NCI-H1105 (cell line): ENCODE measurements around the gene KMT5B.
A peak's percentile ranks its signal among the peaks of the same experiment; 100 is the strongest.
"Not testable (repeated sequence)": the region's sequence is repeated elsewhere in the genome, so short reads cannot be mapped to it uniquely, and the experiment has no call there.

Source experiments
- DNase-seq: peaks from one replicate; lab custom pipeline; 2025; lab: John Stamatoyannopoulos, UW

Gene KMT5B

DNA sequence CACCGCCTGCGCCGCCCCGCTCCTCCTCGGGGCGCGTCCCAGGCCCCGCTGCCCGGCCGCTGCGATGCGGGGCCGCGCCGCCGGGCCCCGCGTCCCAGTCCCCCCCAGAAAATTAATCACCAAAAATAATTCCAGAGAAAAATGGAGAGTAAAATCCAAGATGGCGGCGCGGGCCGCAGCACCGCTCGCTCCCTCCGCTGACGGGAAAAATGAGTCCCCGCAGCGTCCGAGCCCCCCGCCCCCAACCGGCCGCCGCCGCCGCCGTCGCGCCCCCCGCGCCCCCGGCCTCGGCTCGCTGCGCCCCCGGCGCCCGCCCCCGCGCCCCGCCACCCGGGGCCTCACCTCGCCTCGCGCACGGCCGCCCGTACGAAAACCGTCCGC lies at the start of gene KMT5B:
TSS of gene KMT5B (minus strand) at position 162 of the 381 bp plus-strand sequence. CDS start 23,220 bp downstream, outside the sequence.
- DNase-seq, result peak; percentile 43

DNA sequence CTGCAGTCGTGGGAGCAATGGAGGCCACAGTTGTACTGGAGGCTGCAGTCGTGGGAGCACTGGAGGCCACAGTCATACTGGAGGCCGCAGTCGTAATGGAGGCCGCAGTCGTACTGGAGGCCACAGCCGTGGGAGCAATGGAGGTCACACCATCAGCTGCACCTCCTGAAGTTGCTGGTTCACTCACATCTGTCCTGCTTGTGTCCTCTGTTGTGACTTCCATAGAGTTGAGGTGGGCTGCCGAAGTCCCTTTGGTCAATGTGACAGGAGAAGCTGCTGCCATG lies 49.4 kb upstream of the KMT5B start:
- DNase-seq, result no peak

DNA sequence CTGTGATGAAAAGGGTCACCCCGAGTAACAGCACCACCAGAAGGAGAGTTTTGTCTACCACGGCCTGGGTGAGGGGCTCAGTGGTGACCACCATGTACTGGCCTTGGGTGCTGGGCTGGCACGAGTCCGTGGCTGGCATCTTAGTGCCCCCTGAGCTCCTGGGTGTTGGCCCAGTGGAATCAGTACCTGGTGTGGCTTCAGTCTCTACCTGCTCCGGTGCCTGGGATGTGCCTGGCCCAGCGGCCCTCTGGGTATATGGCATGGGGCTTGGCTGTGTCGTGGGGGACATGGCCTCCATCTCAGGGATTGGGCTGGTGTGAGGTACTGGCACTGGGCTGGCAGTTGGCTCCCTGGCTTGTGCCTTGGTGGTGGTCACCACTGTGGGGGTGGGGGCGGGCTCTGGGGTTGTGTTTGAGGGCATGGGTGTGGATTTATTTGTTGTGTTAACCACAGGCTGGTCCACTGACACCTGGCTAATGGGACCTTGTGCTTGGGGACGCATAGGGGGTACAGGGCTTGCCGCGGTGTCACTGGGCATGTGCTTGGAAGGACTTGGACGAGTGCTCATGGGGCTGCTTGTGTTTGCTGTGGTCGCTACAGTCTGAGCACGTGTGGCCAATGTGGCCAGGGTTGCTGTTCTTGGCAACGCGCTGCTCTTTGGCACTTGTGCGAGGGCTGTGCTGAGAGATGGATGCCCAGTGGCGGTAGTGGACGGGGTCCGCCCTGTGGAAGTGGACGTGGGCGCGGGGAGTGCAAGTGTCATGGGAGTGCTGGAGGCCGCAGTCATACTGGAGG lies 48.9 kb upstream of the KMT5B start:
- DNase-seq, result no peak

DNA sequence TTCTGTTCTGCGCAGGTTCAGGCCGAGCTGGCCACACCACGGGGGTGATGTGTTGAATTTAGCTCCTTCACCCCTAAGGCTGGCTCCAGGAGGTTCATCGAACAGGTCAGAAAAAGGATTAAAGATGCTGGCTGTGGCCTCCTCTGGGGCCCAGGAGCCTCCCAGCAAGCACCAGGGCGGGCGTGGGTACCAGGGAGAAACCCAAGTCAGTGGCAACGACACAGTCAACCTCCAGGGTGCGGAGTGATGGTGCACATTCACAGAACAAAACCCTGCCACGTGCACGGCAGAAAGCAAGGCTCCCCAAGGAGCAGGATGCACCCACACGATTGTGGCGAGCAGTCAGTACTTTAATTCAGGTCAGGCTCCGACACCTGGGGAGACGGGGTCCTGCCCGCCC lies 47.9 kb upstream of the KMT5B start:
- DNase-seq, result no peak

DNA sequence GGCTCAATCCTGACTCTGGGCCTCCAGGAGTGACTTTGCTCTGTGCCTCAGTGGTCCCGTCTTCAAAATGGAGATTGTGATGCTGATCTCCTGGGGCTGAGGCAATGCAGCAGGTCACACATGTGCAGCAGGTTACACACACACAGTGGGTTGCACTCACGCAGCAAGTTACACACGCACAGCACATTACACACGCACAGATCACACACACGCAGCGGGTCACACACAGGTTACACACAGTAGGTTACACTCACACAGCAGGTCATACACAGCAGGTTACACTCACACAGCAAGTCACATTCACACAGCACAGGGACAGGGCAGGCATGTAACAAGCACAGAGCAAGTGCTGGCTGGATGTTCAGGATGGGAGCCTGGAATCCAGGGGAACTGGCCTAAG lies 47.4 kb upstream of the KMT5B start:
- DNase-seq, result no peak

DNA sequence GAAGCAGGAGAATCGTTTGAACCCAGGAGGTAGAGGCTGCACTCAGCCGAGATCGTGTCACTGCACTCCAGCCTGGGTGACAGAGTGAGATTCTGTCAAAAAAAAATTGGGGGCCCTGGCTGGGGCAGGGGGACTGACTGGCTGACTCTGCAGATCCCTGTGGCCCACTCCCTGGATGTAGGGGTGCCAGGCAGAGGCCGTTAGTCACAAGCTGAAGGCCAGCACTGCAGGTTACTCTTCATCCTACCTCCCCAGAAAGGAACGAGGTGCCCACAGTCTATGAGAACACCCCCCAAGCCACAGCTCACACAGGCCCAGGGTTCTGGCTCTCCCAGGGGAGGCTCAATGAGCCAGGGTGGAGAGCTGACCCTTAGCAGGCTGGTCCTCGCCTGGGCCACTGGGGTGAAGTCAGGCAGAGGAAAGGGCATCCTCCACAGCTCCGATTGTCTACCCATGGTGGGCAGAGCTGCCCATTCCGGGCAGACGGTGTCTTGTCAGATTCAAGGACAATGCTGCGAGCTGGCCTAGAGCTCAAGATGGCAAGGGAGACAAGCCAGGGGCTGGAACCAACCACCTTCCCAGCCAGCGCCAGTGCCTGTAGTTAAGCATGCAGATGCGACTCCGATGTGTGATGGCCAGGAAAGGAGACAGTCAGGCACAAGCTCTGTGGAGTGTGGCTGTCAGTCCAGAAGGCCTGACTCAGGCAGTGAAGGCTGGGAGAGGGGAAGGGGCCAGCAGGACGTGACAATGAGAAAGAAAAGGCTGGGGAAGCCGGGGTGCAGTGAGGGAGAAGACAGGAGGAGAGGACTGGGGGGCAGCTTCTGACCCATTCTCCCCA lies 46.2 kb upstream of the KMT5B start:
- DNase-seq, result no peak

DNA sequence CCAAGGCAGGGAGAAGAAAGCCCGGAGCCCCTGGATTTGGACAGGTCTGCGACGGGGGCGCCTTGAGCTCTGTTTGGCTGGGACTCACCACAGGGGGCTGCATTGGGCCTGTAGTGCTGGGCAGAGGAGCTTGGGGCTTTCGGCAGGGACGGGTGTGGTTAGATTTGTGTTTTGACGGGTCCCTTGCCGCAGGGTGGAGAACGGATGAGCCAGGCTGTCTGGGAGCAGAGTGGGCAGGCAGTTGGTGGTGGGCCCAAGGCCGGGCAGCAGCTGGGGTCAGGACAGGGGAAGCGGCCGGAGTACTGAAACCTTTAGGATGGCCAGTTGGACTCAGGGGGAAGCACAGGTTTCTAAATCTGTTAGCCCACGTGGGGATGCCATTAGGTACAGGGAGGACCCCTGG lies 45.3 kb upstream of the KMT5B start:
- no peak for DNase-seq

DNA sequence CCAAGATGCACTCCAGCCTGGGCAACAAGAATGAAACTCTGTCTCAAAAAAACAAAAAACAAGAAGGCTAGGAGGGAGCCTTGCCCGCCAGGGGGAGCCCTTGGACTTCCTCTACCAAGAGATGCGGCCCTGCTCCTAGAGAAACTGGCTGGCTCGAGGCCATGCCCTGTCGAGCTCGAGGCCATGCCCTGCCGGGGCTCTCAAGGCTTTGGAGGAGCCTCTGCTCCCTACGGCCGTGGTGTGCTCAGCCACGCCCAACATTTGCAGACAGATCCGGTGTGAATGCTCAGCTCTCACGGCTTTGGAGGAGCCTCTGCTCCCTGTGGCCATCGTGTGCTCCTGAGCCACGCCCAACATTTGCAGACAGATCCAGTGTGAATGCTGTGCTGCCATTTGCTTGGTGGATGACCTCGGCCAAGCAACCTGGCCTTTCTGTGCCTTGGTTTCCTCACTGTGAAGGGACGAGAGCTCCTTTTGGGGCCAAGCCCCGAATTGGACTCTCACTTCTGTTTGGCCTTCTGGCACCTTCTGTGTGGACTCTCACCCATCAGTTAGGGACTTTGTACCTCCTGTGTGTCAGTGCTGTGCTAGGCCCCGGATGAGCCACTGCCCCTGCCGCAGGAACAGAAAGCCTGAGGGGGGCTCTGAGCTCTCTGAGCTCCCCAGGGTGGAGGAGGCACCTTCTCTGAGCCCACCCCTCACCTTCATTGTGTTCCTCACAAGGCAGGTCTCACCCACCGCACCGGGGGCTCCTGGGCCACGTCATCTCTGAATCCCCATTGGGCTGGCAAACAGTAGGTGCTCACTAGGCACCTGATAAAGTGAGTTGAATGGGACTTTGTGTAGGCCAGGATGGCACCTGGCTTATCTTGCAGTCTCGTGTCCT lies 44.6 kb upstream of the KMT5B start:
- DNase-seq, result peak; percentile 92

DNA sequence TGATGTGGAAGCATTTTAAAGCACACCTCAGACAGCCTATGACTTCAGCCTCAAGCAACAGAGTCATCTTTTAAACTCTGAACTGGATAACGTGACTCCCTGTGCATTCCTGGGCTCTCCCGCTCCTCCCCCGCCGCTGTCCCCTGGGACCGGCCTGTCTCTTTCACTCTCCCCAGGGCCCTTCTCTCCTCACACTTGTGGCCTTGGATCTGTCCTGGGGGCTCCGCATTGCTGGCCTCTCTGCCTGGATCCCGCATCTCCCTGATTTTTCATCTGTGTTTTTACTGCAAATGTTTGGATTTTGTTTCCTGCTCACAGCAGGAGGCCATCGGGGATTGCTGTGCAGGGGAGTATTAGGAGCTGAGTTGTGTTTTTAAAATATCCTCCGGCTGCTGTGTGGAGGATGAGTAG lies 43.2 kb upstream of the KMT5B start:
- no peak for DNase-seq

DNA sequence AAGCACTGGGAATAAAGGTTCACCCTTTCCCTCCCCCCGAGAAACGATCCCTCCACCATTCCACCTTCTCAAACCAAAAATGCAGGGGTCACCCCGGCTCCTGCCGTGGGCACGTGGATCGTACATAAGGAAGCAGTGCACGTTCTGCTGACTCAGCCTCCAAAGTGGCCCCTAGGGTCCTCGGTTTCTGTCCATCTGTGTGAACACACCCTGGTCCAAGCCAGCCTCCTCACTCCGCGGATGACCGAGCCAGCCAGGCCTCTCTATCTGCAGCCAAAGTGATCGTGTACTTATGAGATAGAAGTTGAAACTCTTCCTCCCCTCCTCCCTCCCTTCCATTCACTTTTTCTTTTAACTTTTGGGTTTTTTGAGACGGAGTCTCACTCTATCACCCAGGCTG lies 42.4 kb upstream of the KMT5B start:
- no peak for DNase-seq

DNA sequence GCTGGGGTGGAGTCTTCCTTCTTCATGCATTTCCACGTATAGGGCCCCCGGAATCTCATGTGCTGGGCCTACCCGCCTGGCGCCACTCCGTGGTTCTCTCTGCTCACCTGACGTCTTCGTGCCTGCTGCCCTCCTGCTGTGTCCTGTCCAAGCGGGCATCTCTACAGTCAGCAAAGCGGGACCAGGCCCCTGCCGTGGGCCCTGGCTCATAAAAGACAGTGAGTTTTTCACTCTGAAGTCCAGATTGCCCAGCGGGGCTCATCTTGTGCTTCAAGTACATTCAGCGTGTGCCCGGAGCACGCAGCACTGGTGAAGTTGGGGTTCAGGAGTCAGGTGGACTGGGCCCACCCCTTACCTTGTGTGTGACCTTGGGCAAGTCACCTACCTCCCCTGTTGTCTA lies 41.3 kb upstream of the KMT5B start:
- DNase-seq, result no peak

DNA sequence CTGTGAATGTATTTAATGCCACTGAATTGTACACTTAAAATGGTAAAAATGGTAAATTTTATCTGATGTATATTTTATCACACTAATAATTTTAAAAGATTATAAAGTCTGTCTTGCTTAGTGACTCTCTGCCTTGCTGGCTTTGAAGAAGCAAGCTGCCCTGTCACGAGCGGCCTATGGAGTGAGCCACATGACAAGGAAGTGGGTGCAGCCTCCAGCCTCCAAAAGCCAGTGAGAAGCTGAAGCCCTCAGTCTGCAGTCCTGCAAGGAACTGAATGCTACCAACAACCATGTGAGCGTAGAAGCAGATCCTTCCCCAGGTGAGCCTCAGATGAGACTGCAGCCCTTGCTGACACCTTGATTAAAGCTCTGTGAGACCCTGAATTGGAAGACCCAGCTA lies 38.7 kb upstream of the KMT5B start:
- DNase-seq, result no peak

DNA sequence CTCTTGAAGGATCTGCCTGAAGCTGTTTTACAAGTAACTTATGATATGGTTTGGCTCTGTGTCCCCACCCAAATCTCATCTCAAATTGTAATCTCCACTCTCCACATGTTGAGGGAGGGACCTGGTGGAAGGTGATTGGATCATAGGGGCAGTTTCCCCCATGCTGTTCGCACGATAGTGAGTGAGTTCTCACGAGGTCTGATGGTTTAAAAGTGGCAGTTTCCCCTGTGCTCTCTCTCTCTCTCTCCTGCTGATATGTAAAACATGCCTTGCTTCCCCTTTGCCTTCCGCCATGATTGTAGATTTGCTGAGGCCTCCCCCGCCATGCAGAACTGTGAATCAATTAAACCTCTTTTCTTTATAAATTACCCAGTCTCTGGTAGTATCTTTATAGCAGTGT lies 31.8 kb upstream of the KMT5B start:
- DNase-seq, result not testable (repeated sequence)

DNA sequence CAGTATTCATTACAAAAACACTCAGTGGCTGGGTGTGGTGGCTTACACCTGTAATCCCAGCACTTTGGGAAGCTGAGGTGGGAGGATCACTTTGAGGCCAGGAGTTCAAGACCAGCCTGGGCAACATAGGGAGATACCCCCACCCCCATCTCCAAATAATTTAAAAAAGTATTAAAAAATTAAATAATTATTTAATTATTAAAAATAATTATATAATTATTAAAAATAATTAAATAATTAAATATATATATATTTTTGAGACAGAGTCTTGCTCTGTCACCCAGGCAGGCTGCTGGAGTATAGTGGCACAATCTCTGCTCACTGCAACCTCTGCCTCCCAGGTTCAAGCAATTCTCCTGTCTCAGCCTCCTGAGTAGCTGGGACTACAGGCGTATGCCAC lies 30.8 kb upstream of the KMT5B start:
- DNase-seq, result not testable (repeated sequence)

DNA sequence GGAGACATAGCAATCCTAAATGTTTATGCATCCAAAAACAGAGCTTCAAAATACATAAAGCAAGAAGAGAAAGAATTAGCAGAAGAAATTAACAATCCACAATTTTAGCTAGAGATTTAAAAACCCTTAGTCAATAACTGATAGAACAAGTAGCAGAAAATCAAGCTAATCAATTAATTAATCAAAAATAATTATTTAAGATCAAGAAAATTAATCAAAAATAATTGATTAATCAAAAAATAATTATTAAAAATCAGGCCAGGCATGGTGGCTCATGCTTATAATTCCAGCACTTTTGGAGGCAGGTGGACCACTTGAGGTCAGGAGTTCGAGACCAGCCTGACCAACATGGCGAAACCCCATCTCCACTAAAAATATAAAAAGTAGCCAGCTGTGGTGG lies 29.5 kb upstream of the KMT5B start:
- DNase-seq, result no peak

DNA sequence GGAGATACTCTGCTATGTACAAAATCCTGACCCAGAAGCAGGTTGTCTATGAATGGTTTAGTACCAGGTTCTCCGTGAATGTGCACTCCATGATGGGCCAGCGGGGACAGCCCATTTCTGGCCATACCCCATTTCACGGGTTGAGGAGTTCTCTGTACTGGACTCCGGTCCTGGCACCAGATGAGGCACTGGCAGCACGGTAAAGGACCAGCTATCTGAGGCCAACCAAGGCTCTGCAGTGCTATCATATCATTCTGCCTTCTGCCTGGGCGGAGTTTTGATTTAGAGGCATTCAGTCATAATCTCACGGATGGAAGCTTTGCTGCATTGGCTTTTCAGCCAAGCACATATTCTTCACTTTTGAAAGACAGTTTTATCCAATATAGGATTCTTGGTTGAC lies 18.5 kb upstream of the KMT5B start:
- no peak for DNase-seq

DNA sequence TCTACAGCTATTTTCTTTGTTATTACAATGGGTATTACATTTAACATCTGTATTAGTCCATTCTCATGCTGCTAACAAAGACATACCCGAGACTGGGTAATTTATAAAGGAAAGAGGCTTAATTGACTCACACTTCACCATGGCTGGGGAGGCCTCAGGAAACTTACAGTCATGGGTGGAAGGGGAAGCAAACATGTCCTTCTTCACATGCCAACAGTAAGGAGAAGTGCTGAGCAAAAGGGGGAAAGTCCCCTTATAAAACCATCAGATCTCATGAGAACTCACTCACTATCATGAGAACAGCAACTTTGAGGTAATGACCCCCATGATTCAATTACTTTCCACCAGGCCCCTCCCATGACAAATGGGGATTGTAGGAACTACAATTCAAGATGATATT lies 16.5 kb upstream of the KMT5B start:
- DNase-seq, result no peak

DNA sequence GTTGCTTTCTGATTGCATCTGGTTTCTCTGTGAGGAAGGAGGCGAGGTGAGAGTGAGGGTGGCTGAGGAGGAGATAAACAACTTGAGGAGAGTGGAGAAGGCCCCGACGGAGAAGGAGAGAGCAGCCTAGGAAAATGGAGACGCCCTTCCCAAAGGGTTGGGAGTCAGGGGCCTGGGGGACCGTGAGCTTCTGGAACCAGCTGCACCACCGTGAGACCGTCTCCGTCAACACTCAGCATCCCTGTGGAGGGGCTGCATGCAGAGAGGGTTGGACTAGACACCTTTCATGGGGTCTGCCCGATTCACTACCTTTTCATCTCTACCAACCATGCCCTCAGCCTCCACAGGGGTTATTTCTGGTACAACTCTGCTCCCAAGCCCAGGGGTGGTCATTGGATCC lies 13.3 kb upstream of the KMT5B start:
- no peak for DNase-seq

DNA sequence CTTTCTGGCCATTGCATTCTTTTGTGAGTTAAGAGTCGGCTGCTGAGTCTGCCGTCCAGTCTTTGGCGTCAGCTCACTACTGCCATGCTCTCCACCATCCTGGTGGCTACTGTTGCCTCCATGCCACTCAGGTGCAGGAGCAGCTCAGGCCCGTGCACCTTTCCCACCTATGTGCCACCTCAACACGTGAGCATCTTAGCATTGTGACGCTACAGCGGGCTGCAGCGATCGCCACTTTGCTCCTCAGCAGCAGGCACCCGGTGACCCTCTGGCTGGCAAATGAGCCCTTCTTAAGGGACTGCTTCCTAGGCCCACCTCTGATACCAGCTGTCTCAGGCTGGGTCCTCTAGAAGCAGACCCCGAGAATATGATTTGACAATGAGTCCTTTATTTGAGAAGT lies 11.5 kb upstream of the KMT5B start:
- no peak for DNase-seq

DNA sequence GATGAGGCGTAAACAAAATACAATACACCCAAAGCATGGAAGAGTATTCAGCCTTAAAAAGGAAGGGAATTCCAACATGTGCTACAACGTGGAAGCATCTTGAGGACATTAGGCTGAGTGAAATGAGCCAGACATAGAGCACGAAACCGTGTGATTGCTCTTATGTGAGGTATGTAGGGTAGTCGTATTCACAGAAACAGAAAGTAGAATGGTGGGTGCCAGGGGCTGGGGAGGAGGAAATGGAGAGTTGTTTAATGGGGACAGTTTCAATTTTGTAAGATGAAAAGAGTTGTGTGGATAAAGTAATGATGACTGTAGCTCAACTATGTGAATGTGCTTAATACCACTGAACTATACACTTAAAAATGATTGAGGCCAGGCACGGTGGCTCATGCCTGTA lies 10.2 kb upstream of the KMT5B start:
- no peak for DNase-seq

DNA sequence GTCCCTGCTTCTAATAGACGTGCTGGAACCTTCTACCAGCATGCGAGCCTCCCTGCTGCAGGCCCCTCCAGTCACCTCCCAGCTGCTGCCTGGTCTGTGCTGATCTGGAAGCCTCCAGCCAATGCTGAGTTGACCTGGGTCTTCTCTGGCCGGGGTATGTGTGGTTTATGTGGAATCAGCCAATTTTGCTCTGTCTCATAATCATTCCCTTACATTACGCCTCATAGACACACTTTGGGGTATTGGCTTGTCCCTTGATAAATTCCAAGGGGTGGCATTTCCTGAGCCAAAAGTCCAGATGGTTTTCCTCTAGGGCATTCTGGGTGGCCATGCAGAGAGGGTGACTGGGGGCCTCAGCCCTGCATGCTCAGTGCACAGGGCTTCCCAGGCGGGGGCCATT lies 8.3 kb upstream of the KMT5B start:
- no peak for DNase-seq

DNA sequence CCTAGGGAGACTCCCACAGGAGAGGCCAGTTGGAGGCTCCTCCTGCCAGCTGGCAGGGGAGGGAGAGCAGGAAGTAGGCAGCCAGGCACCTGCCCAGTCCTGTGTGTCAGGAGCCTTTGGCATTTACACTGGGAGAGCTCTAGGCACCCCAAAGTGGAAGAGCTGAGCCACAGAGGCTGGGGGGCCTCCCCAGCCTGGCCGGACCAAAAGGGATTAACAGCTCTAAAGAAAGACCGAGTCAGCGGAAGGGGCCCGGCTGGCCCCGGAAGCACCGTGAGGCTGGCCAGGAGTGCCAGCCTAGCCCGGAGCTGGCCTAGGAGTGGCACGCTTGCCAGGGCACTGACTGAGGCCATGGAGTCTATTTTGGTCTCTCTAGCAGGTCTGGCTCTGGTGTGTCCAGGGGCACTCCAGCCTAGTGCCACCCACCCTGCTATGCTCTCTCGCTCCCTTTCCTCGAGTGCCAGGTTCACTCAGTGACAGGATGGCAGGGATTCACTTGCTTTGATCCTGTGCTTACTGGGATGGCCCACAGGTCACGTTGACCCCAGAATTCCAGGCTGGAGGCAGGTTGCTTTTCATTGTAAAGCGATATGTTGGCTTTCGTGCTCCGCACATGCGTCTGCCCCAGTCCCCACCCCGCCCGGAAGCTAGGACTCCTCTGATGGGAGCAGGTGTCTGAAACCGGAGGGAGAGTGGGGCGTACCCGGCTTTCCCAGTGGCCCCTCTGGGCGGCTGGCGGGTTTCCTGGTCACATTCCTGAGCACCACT lies 3.3 kb upstream of the KMT5B start:
- no peak for DNase-seq
